ENCODE measurements around the gene HLA-C.
"Not testable (repeated sequence)": the region's sequence is repeated elsewhere in the genome, so short reads cannot be mapped to it uniquely, and the experiment has no call there.

Gene HLA-C

DNA sequence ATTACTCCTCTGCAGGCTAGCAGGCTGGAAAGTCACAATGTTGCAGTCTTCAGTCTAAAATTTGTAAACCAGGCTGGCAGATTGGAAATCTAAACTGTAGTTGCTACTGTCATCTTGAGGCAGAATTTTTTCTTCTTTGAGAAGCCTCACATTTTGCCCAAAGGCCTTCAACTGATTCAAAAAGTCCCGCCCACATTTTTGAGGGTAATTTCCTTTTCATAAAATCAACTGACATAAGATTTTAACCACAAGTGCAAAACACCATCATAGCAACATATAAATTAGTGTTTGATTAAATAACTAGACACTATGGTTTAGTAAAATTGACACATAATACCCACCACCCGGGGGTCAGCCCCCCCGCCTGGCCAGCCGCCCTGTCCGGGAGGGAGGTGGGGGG is 28.4 kb downstream of the HLA-C start:
- no peak overlapping the region for H3K4me3 ChIP-seq (ENCODE audit: low read depth, low read length)
- no peak for DNase-seq (ENCODE audit: low read depth)
- TF ChIP-seq, protein P1, sequence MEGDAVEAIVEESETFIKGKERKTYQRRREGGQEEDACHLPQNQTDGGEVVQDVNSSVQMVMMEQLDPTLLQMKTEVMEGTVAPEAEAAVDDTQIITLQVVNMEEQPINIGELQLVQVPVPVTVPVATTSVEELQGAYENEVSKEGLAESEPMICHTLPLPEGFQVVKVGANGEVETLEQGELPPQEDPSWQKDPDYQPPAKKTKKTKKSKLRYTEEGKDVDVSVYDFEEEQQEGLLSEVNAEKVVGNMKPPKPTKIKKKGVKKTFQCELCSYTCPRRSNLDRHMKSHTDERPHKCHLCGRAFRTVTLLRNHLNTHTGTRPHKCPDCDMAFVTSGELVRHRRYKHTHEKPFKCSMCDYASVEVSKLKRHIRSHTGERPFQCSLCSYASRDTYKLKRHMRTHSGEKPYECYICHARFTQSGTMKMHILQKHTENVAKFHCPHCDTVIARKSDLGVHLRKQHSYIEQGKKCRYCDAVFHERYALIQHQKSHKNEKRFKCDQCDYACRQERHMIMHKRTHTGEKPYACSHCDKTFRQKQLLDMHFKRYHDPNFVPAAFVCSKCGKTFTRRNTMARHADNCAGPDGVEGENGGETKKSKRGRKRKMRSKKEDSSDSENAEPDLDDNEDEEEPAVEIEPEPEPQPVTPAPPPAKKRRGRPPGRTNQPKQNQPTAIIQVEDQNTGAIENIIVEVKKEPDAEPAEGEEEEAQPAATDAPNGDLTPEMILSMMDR (IDR thresholded peaks at IDR 0.05; ENCODE audit: insufficient read depth, low read depth, low read length, missing control alignments): no peak

DNA sequence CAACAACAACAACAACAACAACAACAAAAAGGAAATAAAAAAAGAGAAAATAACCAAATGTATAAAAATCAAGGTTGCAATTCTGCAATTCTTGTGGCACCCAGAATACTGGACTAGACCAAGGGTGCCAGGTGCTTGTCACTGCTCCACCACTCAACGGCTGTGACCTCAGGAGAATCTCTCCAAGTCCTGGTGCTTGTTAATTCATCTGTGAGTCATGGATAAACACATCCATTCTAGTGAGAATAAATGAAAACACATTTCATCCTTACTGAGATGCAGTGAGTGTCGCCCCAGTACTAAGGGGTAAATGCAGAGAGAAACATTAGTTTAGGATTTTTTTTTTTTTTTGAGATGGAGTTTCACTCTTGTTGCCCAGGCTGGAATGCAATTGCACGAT is 32.0 kb downstream of the HLA-C start:
- no peak for DNase-seq (ENCODE audit: low read depth)
- H3K4me3 ChIP-seq (ENCODE audit: low read depth, low read length): no peak overlapping the region
- TF ChIP-seq, protein P1 (IDR thresholded peaks at IDR 0.05; ENCODE audit: insufficient read depth, low read depth, low read length, missing control alignments): no peak

- not testable (repeated sequence) for DNase-seq (ENCODE audit: low read depth); H3K4me3 ChIP-seq (ENCODE audit: low read depth, low read length)
Observed at GRCh38 chr6:31234101-31234500, 37.8 kb downstream of the HLA-C start.

- TF ChIP-seq, protein P1 (IDR thresholded peaks at IDR 0.05; ENCODE audit: insufficient read depth, low read depth, low read length, missing control alignments): no peak
- DNase-seq (ENCODE audit: low read depth): no peak
- H3K4me3 ChIP-seq (ENCODE audit: low read depth, low read length): no peak overlapping the region
Observed at GRCh38 chr6:31228476-31228875, 43.4 kb downstream of the HLA-C start.

DNA sequence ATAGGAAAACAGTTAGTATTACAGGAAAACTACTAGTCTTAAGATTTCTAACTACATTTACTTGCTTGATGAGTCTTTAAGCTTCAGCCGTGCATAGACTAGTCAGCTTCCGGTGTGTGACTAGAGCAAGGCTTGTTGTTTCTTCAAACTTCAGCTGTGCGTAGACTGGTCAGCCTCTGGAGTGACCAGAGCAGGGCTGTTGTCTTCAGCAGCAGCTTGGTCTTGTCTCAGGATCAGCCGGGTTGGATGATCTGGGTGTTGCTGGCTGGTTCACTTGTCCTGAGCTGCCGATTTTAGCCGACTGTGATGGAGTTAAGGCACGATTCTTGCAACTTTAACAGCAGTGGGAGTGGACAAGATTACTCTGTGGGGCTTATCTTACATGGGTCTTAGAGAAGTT is 44.7 kb downstream of the HLA-C start:
- DNase-seq (ENCODE audit: low read depth): no peak
- H3K4me3 ChIP-seq (ENCODE audit: low read depth, low read length): no peak overlapping the region
- TF ChIP-seq, protein P1 (IDR thresholded peaks at IDR 0.05; ENCODE audit: insufficient read depth, low read depth, low read length, missing control alignments): no peak

GRCh38 chr6:31225735-31226134 is 46.2 kb downstream of the HLA-C start:
- TF ChIP-seq, protein P1 (IDR thresholded peaks at IDR 0.05; ENCODE audit: insufficient read depth, low read depth, low read length, missing control alignments): no peak
- DNase-seq (ENCODE audit: low read depth): no peak
- no peak overlapping the region for H3K4me3 ChIP-seq (ENCODE audit: low read depth, low read length)

DNA sequence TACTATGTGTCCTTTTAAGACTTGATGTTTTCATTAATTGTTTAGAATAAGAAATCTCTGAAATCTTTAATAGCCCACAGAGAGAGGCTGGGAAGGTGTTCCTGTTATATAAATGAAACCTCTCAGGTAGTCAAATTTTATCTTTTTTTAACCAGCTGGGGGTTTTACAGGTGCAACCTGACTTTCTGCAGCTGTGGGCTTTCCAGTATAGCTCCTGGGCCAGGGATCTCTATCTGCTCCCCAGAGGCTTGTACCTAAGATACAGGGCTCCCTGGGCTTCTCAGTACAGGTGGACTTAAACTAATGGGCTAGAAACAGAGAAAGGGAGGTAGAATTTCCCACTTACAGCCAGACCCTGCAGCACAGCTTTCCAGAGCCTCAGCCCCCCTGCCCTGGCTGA is 49.4 kb downstream of the HLA-C start:
- H3K4me3 ChIP-seq (ENCODE audit: low read depth, low read length): no peak overlapping the region
- peak; percentile 30 for DNase-seq (ENCODE audit: low read depth)
- TF ChIP-seq, protein P1 (IDR thresholded peaks at IDR 0.05; ENCODE audit: insufficient read depth, low read depth, low read length, missing control alignments): no peak

Measured in GM12865 (cell line).